Measurements from ENCODE around the gene CACNA1H. TPM values are rescaled to one million over a fixed set of nuclear protein-coding genes. Genes with fewer than 3 reads are reported as not detected.

Gene CACNA1H
- total RNA-seq, 2 donors from 2014 or later: 67.3 to 79.2 TPM

DNA sequence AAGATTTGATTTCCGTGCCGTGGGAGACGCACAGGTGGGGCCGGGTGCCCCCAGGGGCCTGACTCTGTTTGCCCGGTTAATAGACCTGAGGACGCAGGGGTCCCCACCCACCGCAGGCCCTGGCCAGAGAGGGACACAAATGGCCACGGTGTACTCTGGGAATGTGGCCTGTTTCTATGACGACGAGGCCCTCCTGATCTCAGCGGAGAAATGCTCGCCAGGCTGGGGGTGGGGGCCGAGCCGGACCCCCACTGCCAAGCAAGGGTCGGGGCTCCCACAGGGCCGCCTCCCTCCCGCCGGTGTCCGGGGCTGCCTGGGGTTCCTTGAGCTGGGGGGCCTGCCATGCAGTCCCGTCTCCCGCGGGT lies 32.3 kb upstream of the CACNA1H start:
- DNase-seq (ENCODE audit: low spot score): no peak
- intact Hi-C loops (cut with DNase I): loop anchor here in 1 of 2 donors (5.0 kb wide), 1 partner anchor 913 kb away; no protein-coding TSS in a partner anchor

GRCh38 chr16:1121009-1121408 lies 31.9 kb upstream of the CACNA1H start:
- intact Hi-C loops (cut with DNase I): loop anchor here in 1 of 2 donors (5.0 kb wide), 1 partner anchor 914 kb away; no protein-coding TSS in a partner anchor
- DNase-seq (ENCODE audit: low spot score): no peak

DNA sequence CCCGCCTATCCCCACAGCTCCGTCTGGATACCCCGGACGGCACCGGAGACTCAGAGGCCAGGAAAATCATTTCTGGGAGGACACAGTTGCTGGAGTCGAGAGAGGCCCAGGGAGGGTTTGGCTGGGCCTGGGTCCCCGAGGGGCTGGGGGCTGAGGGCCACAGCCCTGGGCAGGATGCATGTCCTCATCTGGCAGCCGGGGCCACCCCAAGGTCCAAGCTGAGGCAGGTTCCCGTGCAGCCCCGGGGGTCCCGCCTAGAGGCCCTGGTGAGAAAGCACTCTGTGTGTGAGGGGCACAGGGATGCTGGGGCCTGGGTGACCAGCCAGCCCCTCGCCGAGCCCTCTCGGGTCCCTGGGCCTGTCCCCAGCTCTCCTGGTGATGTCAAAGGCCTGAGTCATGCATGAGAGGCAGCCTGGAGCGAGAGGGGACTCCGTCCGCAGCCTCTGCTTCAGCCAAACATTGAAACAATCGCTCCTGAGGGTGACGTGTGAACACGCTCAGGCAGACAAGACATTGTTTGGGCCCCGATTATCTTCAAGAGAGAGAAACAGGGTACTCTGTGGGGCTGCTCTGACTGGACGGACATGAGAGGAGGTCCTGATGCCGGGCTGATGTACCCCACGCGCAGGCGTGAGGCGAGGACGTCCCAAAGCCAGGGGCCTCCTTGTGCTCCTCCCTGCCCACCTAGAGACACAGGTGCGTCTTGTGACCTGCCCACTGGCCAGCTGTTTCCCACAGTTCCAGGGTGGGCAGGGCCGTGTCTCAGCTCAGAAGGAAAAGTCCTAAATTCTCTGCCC lies 31.1 kb upstream of the CACNA1H start:
- intact Hi-C loops (cut with DNase I): loop anchor here in 1 of 2 donors (5.0 kb wide), 1 partner anchor 914 kb away; no protein-coding TSS in a partner anchor
- no peak for DNase-seq (ENCODE audit: low spot score)

DNA sequence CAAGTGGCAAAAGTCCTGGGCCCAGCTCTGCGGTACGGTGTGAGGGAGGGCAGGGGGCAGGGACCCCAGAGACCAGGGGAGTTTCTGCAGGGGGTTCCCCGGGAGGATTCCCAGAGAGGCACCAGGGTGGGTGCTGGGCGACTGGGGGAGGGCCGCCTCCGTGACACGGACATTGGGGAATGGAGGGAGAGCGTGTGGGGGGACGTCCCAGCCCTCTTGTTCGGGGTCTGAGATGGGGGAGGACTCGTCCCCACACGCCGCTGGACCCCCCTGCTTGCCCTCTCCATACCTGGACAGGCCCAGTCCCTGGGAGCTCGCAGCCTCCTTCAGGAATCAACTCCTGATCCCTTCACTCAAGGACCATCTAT lies 30.5 kb upstream of the CACNA1H start:
- intact Hi-C loops (cut with DNase I): loop anchor here in 1 of 2 donors (5.0 kb wide), 1 partner anchor 915 kb away; no protein-coding TSS in a partner anchor
- DNase-seq (ENCODE audit: low spot score): no peak

GRCh38 chr16:1123525-1124230 lies 29.2 kb upstream of the CACNA1H start:
- no peak for DNase-seq (ENCODE audit: low spot score)
- intact Hi-C loops (cut with DNase I): loop anchor here in 1 of 2 donors (5.0 kb wide), 1 partner anchor 916 kb away; no protein-coding TSS in a partner anchor

DNA sequence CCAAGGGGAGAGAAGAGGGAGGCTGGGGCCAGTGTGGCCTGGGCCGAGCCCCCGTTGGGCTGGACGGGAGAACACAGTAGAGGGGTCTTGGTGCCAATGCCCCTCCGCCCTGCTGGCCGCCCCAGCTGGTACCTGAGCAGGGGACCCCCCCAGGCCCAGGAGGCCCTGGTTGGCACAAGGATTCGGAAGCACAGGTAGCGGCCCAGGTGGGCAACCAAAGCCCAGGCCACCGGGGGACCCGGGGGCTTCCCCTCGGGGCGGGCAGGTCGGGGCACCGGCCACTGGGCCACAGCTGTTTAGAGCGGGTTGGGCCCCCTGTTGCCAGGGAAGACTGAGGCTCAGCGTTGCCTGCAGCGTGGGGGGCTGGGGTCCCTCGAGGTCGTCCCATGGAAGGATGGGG lies 28.6 kb upstream of the CACNA1H start:
- DNase-seq (ENCODE audit: low spot score): no peak
- intact Hi-C loops (cut with DNase I): loop anchor here in 1 of 2 donors (5.0 kb wide), 1 partner anchor 917 kb away; no protein-coding TSS in a partner anchor

DNA sequence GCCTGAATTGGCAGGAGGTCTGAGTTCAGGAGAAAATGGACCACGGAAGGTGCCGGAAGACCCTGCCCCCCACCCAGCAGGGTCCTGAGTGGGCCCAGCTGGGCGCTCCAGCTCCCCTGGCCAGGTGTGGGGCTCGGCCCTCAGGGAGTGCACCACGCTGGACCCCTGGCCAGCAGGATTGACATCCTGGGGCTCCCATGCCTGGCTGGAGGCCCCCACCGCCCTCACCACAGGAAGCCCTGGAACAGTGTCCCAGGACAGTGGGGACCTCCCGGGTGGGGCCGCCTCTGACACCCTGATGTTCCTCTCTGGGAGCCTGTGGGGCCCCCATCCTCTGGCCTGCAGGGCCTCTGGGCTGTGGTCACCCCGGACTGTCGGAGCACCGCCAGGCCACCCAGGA lies 28.1 kb upstream of the CACNA1H start:
- intact Hi-C loops (cut with DNase I): loop anchor here in 1 of 2 donors (5.0 kb wide), 1 partner anchor 917 kb away; no protein-coding TSS in a partner anchor
- no peak for DNase-seq (ENCODE audit: low spot score)

- DNase-seq (ENCODE audit: low spot score): no peak
- intact Hi-C loops (cut with DNase I): no loop called here
Measured at GRCh38 chr16:1125471-1125870, 27.4 kb upstream of the CACNA1H start.

DNA sequence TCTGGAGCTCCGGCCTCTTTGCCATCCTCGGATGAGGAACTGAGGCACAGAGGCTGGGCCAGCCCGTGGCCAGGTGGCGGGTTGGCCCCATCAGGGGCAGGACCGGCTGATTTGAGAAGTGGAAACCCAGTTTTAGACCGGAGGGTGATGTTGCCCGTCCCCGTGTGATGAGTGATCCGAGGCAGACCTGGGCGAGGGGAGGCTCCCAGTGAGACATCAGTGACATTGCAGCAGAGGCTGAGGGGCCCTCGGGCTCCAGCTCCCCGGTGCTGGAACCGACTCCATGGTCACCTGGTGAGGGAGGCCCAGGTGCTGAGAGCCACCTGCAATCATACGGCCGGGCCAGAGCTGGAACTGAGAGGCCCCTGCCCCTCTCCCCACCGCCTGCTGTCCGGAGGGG lies 26.9 kb upstream of the CACNA1H start:
- no peak for DNase-seq (ENCODE audit: low spot score)
- intact Hi-C loops (cut with DNase I): loop anchor here in 1 of 2 donors (1.0 kb wide), 1 partner anchor 36 kb away; no protein-coding TSS in a partner anchor

DNA sequence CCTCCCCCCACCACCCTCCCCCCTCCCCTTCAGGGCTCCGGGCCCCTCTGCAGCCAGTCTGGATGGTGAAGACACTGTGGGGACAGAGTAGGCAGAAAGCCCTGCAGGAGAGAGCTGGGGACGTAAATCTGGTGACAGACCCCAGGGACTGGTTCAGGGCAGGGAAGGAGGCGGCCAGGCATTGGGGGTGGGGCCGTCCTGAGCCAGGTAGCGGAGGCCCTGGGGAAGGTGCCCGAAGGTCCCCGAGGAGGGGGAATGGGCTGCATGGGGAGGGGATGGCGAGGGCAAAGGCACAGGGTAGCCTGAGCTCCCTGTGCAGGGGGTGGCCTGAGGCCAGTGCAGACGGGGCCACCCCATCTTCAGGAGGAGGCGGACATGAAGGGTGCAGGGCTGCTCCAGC lies 26.3 kb upstream of the CACNA1H start:
- DNase-seq (ENCODE audit: low spot score): no peak
- intact Hi-C loops (cut with DNase I): loop anchor here in 1 of 2 donors (1.0 kb wide), 1 partner anchor 36 kb away; no protein-coding TSS in a partner anchor

- intact Hi-C loops (cut with DNase I): no loop called here
- DNase-seq (ENCODE audit: low spot score): no peak
Measured at GRCh38 chr16:1127101-1127500, 25.8 kb upstream of the CACNA1H start.

DNA sequence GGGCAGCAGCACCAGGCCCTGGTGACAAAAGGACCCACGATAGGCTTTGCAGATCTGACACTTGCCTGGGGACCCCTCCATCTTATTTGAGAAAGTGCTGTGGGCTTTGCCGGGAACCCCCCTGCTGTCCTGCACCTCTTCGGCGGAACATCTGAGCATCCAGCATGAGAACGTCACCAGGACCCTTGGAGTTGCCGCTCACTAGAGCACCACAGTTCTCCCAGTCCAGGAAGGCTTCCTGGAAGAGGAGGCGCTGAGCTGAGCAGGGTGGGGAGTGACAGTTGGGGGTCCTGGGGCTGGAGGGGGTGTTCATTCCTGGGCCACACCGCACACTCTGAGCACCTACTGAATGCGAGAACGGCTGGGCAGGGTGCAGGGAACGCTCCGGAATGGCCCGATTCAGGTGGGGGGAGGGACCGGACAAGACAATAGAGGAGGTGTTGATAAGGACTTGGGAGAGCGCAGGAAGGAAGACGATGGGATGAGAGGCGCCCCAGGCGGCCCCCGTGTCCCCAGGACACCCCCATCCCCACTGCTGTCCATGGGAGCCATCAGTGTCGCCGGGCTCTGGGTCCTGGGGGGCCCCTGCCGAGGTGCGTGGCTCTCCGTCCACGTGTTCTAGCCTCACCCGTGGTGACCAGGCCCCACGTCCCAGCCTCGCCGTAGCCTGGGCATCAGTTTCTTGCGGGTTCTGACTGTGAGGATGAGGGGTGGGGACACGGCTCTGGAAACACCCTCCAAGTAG lies 24.8 kb upstream of the CACNA1H start:
- DNase-seq (ENCODE audit: low spot score): no peak

GRCh38 chr16:1129106-1129960 lies 23.6 kb upstream of the CACNA1H start:
- no peak for DNase-seq (ENCODE audit: low spot score)
- intact Hi-C loops (cut with DNase I): no loop called here

More for the DNA sequence above, 24.8 kb upstream of the CACNA1H start:
- intact Hi-C loops (cut with DNase I): no loop called here

- DNase-seq (ENCODE audit: low spot score): no peak
- intact Hi-C loops (cut with DNase I): no loop called here
Measured at GRCh38 chr16:1130382-1130781, 22.5 kb upstream of the CACNA1H start.

DNA sequence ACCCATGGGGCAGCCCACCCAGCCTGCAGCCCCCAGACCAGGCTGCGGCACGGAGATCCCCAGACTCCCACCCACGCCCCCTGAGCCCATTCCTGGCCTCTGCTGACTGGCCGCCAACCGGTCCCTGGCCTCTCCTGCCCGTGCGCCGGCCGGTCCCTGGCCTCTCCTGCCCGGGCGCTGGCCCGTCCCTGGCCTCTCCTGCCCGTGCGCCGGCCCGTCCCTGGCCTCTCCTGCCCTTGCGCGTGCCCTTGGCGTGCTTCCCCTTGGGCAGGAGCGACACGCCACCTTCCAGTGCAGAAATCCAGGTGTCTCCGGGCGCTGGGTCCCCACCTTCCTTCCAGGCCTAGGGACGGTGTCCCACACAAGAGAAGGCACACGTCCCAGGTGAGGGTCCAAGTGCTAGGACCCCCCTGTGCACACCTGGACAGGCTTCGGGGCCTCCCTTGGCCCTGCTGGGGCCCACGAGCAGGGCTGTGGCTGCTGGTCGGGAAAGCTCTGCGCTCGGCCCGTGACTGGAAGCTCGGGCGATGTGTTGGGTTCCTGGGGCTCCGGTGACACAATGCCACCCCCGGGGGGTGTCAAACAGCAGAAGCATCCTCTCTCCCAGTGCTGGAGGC lies 21.4 kb upstream of the CACNA1H start:
- intact Hi-C loops (cut with DNase I): no loop called here

GRCh38 chr16:1132431-1132830 lies 20.5 kb upstream of the CACNA1H start:
- DNase-seq (ENCODE audit: low spot score): no peak
- intact Hi-C loops (cut with DNase I): no loop called here

More for the DNA sequence above, 21.4 kb upstream of the CACNA1H start:
- no peak for DNase-seq (ENCODE audit: low spot score)

GRCh38 chr16:1133271-1133670 lies 19.6 kb upstream of the CACNA1H start:
- no peak for DNase-seq (ENCODE audit: low spot score)

More at GRCh38 chr16:1133271-1133670, 19.6 kb upstream of the CACNA1H start:
- intact Hi-C loops (cut with DNase I): no loop called here

Measured in posterior vena cava (tissue), 2 donors.